H9 (cell line): ENCODE measurements around the gene CCIN. TPM values are rescaled to one million over a fixed set of nuclear protein-coding genes. Genes with fewer than 3 reads are reported as not detected.

ENCODE experiments used
- DNase-seq: peaks from one replicate; pipeline ENCODE4 v3.0.0-alpha.2; 2017
- H2AFZ ChIP-seq: one replicate; pipeline ENCODE4 v1.6.1; 2013; ENCODE audit warnings: mild to moderate bottlenecking, low read length, control low read depth, moderate library complexity
- H2AK5ac ChIP-seq: 2 replicates; pipeline ENCODE4 v1.6.1; 2013; ENCODE audit warnings: low read length, control low read depth, mixed read lengths; ENCODE audit not compliant: insufficient read length
- H2BK120ac ChIP-seq: one replicate; pipeline ENCODE4 v1.6.1; 2013; ENCODE audit warnings: low read depth, mild to moderate bottlenecking, low read length, control low read depth, inconsistent platforms; ENCODE audit not compliant: poor library complexity, severe bottlenecking
- H2BK12ac ChIP-seq: 2 replicates; pipeline ENCODE4 v1.6.1; 2013; ENCODE audit warnings: low read length, control low read depth, mixed read lengths, low read depth; ENCODE audit not compliant: insufficient read length
- H2BK15ac ChIP-seq: 2 replicates; pipeline ENCODE4 v1.6.1; 2013; ENCODE audit warnings: low read depth, low read length, control low read depth
- H2BK20ac ChIP-seq: one replicate; pipeline ENCODE4 v1.6.1; 2013; ENCODE audit warnings: low read depth, mild to moderate bottlenecking, low read length, control low read depth, inconsistent platforms; ENCODE audit not compliant: poor library complexity, severe bottlenecking
- H2BK5ac ChIP-seq: 2 replicates; pipeline ENCODE4 v1.6.1; 2013; ENCODE audit warnings: low read length, control low read depth, mixed read lengths; ENCODE audit not compliant: insufficient read length
- H3K14ac ChIP-seq: 2 replicates; pipeline ENCODE4 v1.6.1; 2013; ENCODE audit warnings: low read length, control low read depth; ENCODE audit not compliant: insufficient read depth
- H3K18ac ChIP-seq: 2 replicates; pipeline ENCODE4 v1.6.1; 2013; ENCODE audit warnings: low read depth, mild to moderate bottlenecking, mixed read lengths, low read length, control low read depth; ENCODE audit not compliant: insufficient read length
- H3K23ac ChIP-seq: 2 replicates; pipeline ENCODE4 v1.6.1; 2013; ENCODE audit warnings: low read length, control low read depth, mixed read lengths, low read depth; ENCODE audit not compliant: insufficient read length
- H3K23me2 ChIP-seq: 2 replicates; pipeline ENCODE4 v1.6.1; 2013; ENCODE audit warnings: low read depth, mild to moderate bottlenecking, mixed read lengths, low read length, control low read depth; ENCODE audit not compliant: insufficient read length, poor library complexity, severe bottlenecking
- H3K27ac ChIP-seq: 2 replicates; pipeline ENCODE4 v1.5.1; 2013; ENCODE audit warnings: low read length, control low read depth, mixed read lengths, low read depth; ENCODE audit not compliant: insufficient read length
- H3K27me3 ChIP-seq: 2 replicates; pipeline ENCODE4 v1.6.1; 2013; ENCODE audit warnings: low read length, control low read depth, inconsistent platforms; ENCODE audit not compliant: insufficient read depth
- H3K4ac ChIP-seq: 2 replicates; pipeline ENCODE4 v1.6.1; 2013; ENCODE audit warnings: low read depth, mild to moderate bottlenecking, control low read depth, inconsistent platforms, low read length, moderate library complexity
- H3K4me1 ChIP-seq: 2 replicates; pipeline ENCODE4 v1.6.1; 2013; ENCODE audit warnings: low read length, control low read depth, inconsistent platforms; ENCODE audit not compliant: insufficient read depth
- H3K4me2 ChIP-seq: 2 replicates; pipeline ENCODE4 v1.6.1; 2013; ENCODE audit warnings: low read length, control low read depth, mixed read lengths; ENCODE audit not compliant: insufficient read length, insufficient read depth
- H3K56ac ChIP-seq: 2 replicates; pipeline ENCODE4 v1.6.1; 2013; ENCODE audit warnings: low read depth, mild to moderate bottlenecking, mixed read lengths, low read length, control low read depth; ENCODE audit not compliant: insufficient read length
- H3K79me1 ChIP-seq: 2 replicates; pipeline ENCODE4 v1.6.1; 2013; ENCODE audit warnings: low read depth, mild to moderate bottlenecking, moderate library complexity, low read length, control low read depth, inconsistent platforms; ENCODE audit not compliant: insufficient read depth, poor library complexity, severe bottlenecking
- H3K79me2 ChIP-seq: 2 replicates; pipeline ENCODE4 v1.6.1; 2013; ENCODE audit warnings: low read length, control low read depth, inconsistent platforms; ENCODE audit not compliant: insufficient read depth
- H3K9ac ChIP-seq: 2 replicates; pipeline ENCODE4 v1.6.1; 2013; ENCODE audit warnings: low read length, control low read depth, mixed read lengths; ENCODE audit not compliant: insufficient read length; ENCODE audit errors: extremely low read depth
- H3K9me3 ChIP-seq: one replicate; pipeline ENCODE4 v1.6.1; 2013; ENCODE audit warnings: low read depth, low read length, inconsistent platforms; ENCODE audit not compliant: control insufficient read depth
- H3T11ph ChIP-seq: one replicate; pipeline ENCODE4 v1.6.1; 2013; ENCODE audit warnings: mild to moderate bottlenecking, low read length, control low read depth, inconsistent platforms
- H4K20me1 ChIP-seq: one replicate; pipeline ENCODE4 v1.6.1; 2013; ENCODE audit not compliant: control insufficient read depth, insufficient read length, insufficient read depth
- H4K5ac ChIP-seq: 2 replicates; pipeline ENCODE4 v1.6.1; 2013; ENCODE audit warnings: low read depth, mild to moderate bottlenecking, mixed read lengths, low read length, control low read depth; ENCODE audit not compliant: insufficient read length
- H4K8ac ChIP-seq: replicated peaks from 2 replicates; pipeline ENCODE4 v1.6.1; 2013; ENCODE audit warnings: low read length, control low read depth, mixed read lengths, low read depth; ENCODE audit not compliant: insufficient read length
- H4K91ac ChIP-seq: 2 replicates; pipeline ENCODE4 v1.6.1; 2013; ENCODE audit warnings: low read depth, mild to moderate bottlenecking, moderate library complexity, mixed read lengths, low read length, control low read depth; ENCODE audit not compliant: insufficient read length
- H3K27ac Mint-ChIP-seq, 3 experiments: 2 replicates in 2 of 3; 3 replicates in 1 of 3; pipeline ENCODE4 v1.8.0; 2020 to 2021; ENCODE audit warnings: mixed read lengths in 3 of 3, mild to moderate bottlenecking in 1 of 3, moderate library complexity in 1 of 3
- H3K27me3 Mint-ChIP-seq: 2 replicates; pipeline ENCODE4 v1.8.0; 2021; ENCODE audit warnings: low read depth, mild to moderate bottlenecking, moderate library complexity, mixed read lengths
- H3K36me3 Mint-ChIP-seq, 3 experiments: 2 replicates in 2 of 3; 3 replicates in 1 of 3; pipeline ENCODE4 v1.8.0; 2020 to 2021; ENCODE audit warnings: low read depth in 3 of 3, mixed read lengths in 3 of 3; ENCODE audit not compliant: insufficient read depth in 1 of 3
- H3K4me1 Mint-ChIP-seq, 2 experiments: 2 replicates each; pipeline ENCODE4 v1.8.0; 2020; ENCODE audit warnings: mixed read lengths in 2 of 2
- H3K4me3 Mint-ChIP-seq, 2 experiments: 2 replicates in 1 of 2; 3 replicates in 1 of 2; pipeline ENCODE4 v1.8.0; 2020 to 2021; ENCODE audit warnings: mild to moderate bottlenecking in 2 of 2, mixed read lengths in 2 of 2, moderate library complexity in 1 of 2
- H3K9me3 Mint-ChIP-seq, 2 experiments: 2 replicates in 1 of 2; 3 replicates in 1 of 2; pipeline ENCODE4 v1.8.0; 2020; ENCODE audit warnings: mild to moderate bottlenecking in 2 of 2, mixed read lengths in 2 of 2, moderate library complexity in 1 of 2
- CTCF ChIP-seq: fragments of 200-600 bp; sonication (generic); conservative IDR thresholded peaks from 3 replicates; pipeline ENCODE4 v1.8.0; 2021; ENCODE audit warnings: antibody characterized with exemption, mild to moderate bottlenecking
- whole genome bisulfite sequencing: extraction: QIAGEN DNeasy Blood & Tissue Kit; methylation state at CpG from one replicate; pipeline ENCODE4 v1.1.7; 2013; ENCODE audit warnings: missing lambda C conversion rate, low lambda C conversion rate, mixed read lengths; ENCODE audit not compliant: insufficient read length; ENCODE audit errors: extremely low coverage; 5-methylcytosine and 5-hydroxymethylcytosine counted together
- total RNA-seq: library from RNA; stranded (reverse); gene quantifications from 2 replicates; pipeline ENCODE4 v1.2.1, GENCODE V29; 2021

Gene CCIN
- total RNA-seq, 1 experiment from 2014 or later = not detected

GRCh38 chr9:36213989-36214388 is 44.8 kb downstream of the CCIN start:
- no peak for TF ChIP-seq CTCF

More at GRCh38 chr9:36213989-36214388, 44.8 kb downstream of the CCIN start:
- H3K4me2 ChIP-seq = no peak overlapping the region
- no peak overlapping the region for H3K23ac ChIP-seq
- no peak overlapping the region for H2BK15ac ChIP-seq
- no peaks in the 10 kb centered on the region for H3K27me3 ChIP-seq
- H3K18ac ChIP-seq = no peak overlapping the region
- H3K23me2 ChIP-seq = no peaks in the 10 kb centered on the region
- Mint-ChIP-seq H3K27ac (no peak overlapping the region), H3K4me1 (no peaks in the 10 kb centered on the region), H3K9me3 (no peaks in the 10 kb centered on the region), H3K27me3 (no peaks in the 10 kb centered on the region), H3K36me3 (peaks cover 32 to 76% (median 49%) of the 10 kb centered on the region in 3 experiments; a peak in 6 of 7 replicates), H3K4me3 (no peak overlapping the region)
- peaks cover 2% of the 10 kb centered on the region for H4K20me1 ChIP-seq
- no peak overlapping the region for H2BK12ac ChIP-seq
- no CpG with 5 or more reads among the region's 4 CpGs for WGBS
- H2AK5ac ChIP-seq = no peak overlapping the region
- no peaks in the 10 kb centered on the region for H3K79me1 ChIP-seq
- no peak overlapping the region for H2BK5ac ChIP-seq
- no peak overlapping the region for H3K9ac ChIP-seq
- no peak overlapping the region for H4K5ac ChIP-seq
- no peak overlapping the region for H2BK20ac ChIP-seq
- no peak for DNase-seq
- H3K27ac ChIP-seq = no peak overlapping the region
- H4K8ac ChIP-seq = no peak overlapping the region
- no peak overlapping the region for H4K91ac ChIP-seq
- no peaks in the 10 kb centered on the region for H3K9me3 ChIP-seq
- no peaks in the 10 kb centered on the region for H3K4me1 ChIP-seq
- H2AFZ ChIP-seq = no peak overlapping the region
- H2BK120ac ChIP-seq = no peak overlapping the region
- H3K14ac ChIP-seq = no peak overlapping the region
- no peak overlapping the region for H3T11ph ChIP-seq
- H3K4ac ChIP-seq = no peak overlapping the region
- peaks cover 3% of the 10 kb centered on the region; the same call in 1 of the 2 replicates for H3K79me2 ChIP-seq
- no peak overlapping the region for H3K56ac ChIP-seq
